HCT116 (cell line): Measurements from ENCODE around the gene LRP1B.

Source experiments
- CEBPB ChIP-seq: IDR thresholded peaks from 2 replicates; pipeline ENCODE4 v1.6.1; 2012; ENCODE audit warnings: low read depth
- ELF1 ChIP-seq: IDR thresholded peaks from 2 replicates; pipeline ENCODE4 v1.6.1; 2012; ENCODE audit warnings: low read depth, borderline replicate concordance
- JUND ChIP-seq: IDR thresholded peaks from 2 replicates; pipeline ENCODE4 v1.6.1; 2012
- POLR2A ChIP-seq: IDR thresholded peaks from 2 replicates; pipeline ENCODE4 v1.7.0; 2011; ENCODE audit warnings: borderline replicate concordance; ENCODE audit not compliant: insufficient read depth, insufficient read length; ENCODE audit errors: extremely low read depth
- RAD21 ChIP-seq: IDR thresholded peaks from 2 replicates; pipeline ENCODE4 v1.6.1; 2012; ENCODE audit warnings: low read depth, mild to moderate bottlenecking
- TF ChIP-seq, protein P1 (sequence below), 3 experiments: fragments of 200-600 bp in 1 of 3; sonication (generic) in 1 of 3; IDR thresholded peaks in 2 of 3; conservative IDR thresholded peaks in 1 of 3; 2 replicates each; pipeline ENCODE4 v1.5.1; 2012 to 2017; ENCODE audit warnings: low read depth in 2 of 3, low read length in 2 of 3, antibody characterized with exemption in 1 of 3, borderline replicate concordance in 1 of 3, control low read depth in 1 of 3, mild to moderate bottlenecking in 1 of 3, mixed read lengths in 1 of 3, mixed run types in 1 of 3, moderate library complexity in 1 of 3; ENCODE audit not compliant: insufficient read depth in 1 of 3

GRCh38 chr2:141711627-141712026 lies 419.2 kb downstream of the LRP1B start:
- TF ChIP-seq, protein P1, sequence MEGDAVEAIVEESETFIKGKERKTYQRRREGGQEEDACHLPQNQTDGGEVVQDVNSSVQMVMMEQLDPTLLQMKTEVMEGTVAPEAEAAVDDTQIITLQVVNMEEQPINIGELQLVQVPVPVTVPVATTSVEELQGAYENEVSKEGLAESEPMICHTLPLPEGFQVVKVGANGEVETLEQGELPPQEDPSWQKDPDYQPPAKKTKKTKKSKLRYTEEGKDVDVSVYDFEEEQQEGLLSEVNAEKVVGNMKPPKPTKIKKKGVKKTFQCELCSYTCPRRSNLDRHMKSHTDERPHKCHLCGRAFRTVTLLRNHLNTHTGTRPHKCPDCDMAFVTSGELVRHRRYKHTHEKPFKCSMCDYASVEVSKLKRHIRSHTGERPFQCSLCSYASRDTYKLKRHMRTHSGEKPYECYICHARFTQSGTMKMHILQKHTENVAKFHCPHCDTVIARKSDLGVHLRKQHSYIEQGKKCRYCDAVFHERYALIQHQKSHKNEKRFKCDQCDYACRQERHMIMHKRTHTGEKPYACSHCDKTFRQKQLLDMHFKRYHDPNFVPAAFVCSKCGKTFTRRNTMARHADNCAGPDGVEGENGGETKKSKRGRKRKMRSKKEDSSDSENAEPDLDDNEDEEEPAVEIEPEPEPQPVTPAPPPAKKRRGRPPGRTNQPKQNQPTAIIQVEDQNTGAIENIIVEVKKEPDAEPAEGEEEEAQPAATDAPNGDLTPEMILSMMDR (IDR thresholded peaks at IDR 0.05 in 2 of 3, conservative IDR thresholded peaks at IDR 0.05 in 1 of 3; ENCODE audit: borderline replicate concordance in 1 of 3, insufficient read depth in 1 of 3, low read depth in 2 of 3, low read length in 2 of 3): no peak
- no peak for TF ChIP-seq POLR2A
- no peak for TF ChIP-seq ELF1
- no peak for TF ChIP-seq RAD21
- no peak for TF ChIP-seq CEBPB
- no peak for TF ChIP-seq JUND
